ENCODE results near the gene NOX4.

NOX4 gene

GRCh38 chr11:89279176-89279575, 212.0 kb downstream of the NOX4 start:
- DNase-seq (ENCODE audit: low spot score): no peak
- no peak for TF ChIP-seq CTCF (IDR thresholded peaks at IDR 0.05; ENCODE audit: borderline replicate concordance, control extremely low read depth, extremely low read depth, insufficient read depth, missing control alignments)
- in situ Hi-C loops (cut with MboI; ENCODE audit: low sequenced_read_pairs, unreplicated experiment): no loop called here

GRCh38 chr11:89275966-89276365, 215.2 kb downstream of the NOX4 start:
- no peak for TF ChIP-seq CTCF (IDR thresholded peaks at IDR 0.05; ENCODE audit: borderline replicate concordance, control extremely low read depth, extremely low read depth, insufficient read depth, missing control alignments)
- DNase-seq (ENCODE audit: low spot score): no peak
- in situ Hi-C loops (cut with MboI; ENCODE audit: low sequenced_read_pairs, unreplicated experiment): no loop called here

All from GM13976 (cell line).